ENCODE measurements around the gene ARHGAP31. TPM values are rescaled to one million over a fixed set of nuclear protein-coding genes. Genes with fewer than 3 reads are reported as not detected.

The ARHGAP31 gene
- total and polyA plus RNA-seq, 2 experiments from 2014 or later, result 8.1 to 15.3 TPM

DNA sequence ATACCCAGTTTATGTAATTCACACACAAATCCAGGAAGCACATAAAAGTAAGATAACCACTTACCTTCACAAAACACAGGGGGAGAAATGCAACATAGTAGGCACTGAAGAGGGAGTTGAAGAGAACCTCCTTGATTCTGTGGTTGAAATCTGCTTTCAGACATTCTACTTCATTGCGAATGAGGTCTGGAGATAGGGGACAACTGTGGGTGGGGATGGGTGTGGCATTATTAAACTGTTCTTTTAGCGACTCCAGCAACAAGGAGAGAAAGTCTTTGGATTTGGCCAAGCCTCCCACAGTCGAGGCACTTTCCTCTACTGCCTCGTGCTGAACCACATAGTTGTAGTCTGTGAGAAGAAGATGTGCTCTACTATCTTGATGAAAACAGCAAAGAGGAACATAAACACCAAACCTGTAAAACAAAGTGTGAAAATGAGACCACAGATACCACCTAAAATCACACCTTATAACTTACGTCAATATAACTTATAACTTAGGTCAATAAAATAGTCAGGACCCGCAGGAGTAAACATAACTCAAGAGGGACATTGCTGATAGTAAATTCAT is 143.6 kb downstream of the ARHGAP31 start:
- no peaks in the 10 kb centered on the region for H3K9me3 ChIP-seq (ENCODE audit: low read depth)
- no peak overlapping the region for H3K27ac ChIP-seq
- no peaks in the 10 kb centered on the region for H3K9me2 ChIP-seq (ENCODE audit: insufficient read depth)
- no peak overlapping the region for H3K9ac ChIP-seq
- DNase-seq, result no peak
- H3K36me3 ChIP-seq (ENCODE audit: low read depth), result peaks cover 62% of the 10 kb centered on the region
- no peaks in the 10 kb centered on the region for H3K27me3 ChIP-seq (replicated peaks; ENCODE audit: insufficient read depth)
- WGBS, 2 experiments (ENCODE audit: low coverage in 1 of 2, low lambda C conversion rate in 2 of 2, missing lambda C conversion rate in 2 of 2), result 84 to 85% methylated on average over 6 of the region's 6 CpGs
- peaks cover 8% of the 10 kb centered on the region for H3K4me1 ChIP-seq (ENCODE audit: insufficient read depth)
- H3K4me2 ChIP-seq (ENCODE audit: unreplicated experiment), result no peak overlapping the region
- peaks cover 31% of the 10 kb centered on the region for H3K79me2 ChIP-seq (ENCODE audit: insufficient read depth)
- H3K4me3 ChIP-seq, result no peak overlapping the region
- H3F3A ChIP-seq (ENCODE audit: insufficient read depth), result peaks cover 9% of the 10 kb centered on the region
- no peak overlapping the region for H2AFZ ChIP-seq
- H4K20me1 ChIP-seq (ENCODE audit: insufficient read depth), result no peaks in the 10 kb centered on the region
- in situ Hi-C loops (cut with MboI), result no loop called here
- TF ChIP-seq EZH2phosphoT487 (IDR thresholded peaks at IDR 0.05; ENCODE audit: insufficient read depth, low read depth), result no peak
- no peak for TF ChIP-seq EZH2 (IDR thresholded peaks at IDR 0.05; ENCODE audit: insufficient read depth, poor library complexity, severe bottlenecking)

DNA sequence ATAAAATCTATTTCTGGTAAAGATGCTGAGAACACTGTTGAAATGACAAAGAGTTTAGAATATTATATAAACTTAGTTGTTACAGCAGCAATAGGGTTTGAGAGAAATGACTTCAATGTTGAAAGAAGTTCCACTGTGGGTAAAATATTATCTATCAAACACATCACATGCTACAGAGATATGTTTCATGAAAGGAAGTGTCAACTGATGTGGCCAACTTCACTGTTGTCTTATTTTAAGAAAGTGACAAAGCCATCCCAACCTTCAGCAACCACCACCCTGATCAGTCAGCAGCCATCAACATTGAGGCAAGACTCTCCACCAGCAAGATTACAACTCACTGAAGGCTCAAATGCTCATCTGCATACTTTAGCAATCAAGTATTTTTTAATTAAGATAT is 149.0 kb downstream of the ARHGAP31 start:
- Histone ChIP-seq H3K4me3 (no peak overlapping the region), H3K36me3 (ENCODE audit: low read depth) (peaks cover 57% of the 10 kb centered on the region), H3K4me1 (ENCODE audit: insufficient read depth) (no peaks in the 10 kb centered on the region), H3K9me2 (ENCODE audit: insufficient read depth) (no peaks in the 10 kb centered on the region), H4K20me1 (ENCODE audit: insufficient read depth) (no peaks in the 10 kb centered on the region), H3K9ac (no peak overlapping the region), H3K4me2 (ENCODE audit: unreplicated experiment) (no peak overlapping the region), H3K27me3 (replicated peaks; ENCODE audit: insufficient read depth) (no peaks in the 10 kb centered on the region), H2AFZ (no peak overlapping the region), H3K27ac (no peak overlapping the region), H3K9me3 (ENCODE audit: low read depth) (no peaks in the 10 kb centered on the region), H3K79me2 (ENCODE audit: insufficient read depth) (peaks cover 82% of the 10 kb centered on the region), H3F3A (ENCODE audit: insufficient read depth) (no peaks in the 10 kb centered on the region)
- TF ChIP-seq EZH2 (IDR thresholded peaks at IDR 0.05; ENCODE audit: insufficient read depth, poor library complexity, severe bottlenecking), result no peak
- no peak for TF ChIP-seq EZH2phosphoT487 (IDR thresholded peaks at IDR 0.05; ENCODE audit: insufficient read depth, low read depth)
- DNase-seq, result no peak
- in situ Hi-C loops (cut with MboI), result no loop called here

DNA sequence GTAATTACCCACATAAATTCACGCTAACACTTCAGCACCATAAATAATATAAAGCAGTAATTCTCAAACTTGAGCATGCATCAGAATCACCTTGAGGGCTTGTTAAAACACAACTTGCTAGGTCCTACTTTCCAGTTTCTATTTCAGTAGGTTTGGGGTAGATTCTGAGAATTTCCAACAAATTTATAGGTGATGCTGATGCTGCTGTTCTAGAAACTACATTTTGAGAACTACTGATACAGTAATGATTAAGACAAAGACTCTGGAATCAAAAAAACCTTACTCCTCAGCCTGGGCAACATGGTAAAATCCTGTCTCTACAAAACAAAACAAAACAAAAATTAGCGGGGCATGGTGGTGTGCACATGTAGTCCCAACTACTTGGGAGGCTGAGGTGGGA is 150.4 kb downstream of the ARHGAP31 start:
- no peaks in the 10 kb centered on the region for H3K4me1 ChIP-seq (ENCODE audit: insufficient read depth)
- in situ Hi-C loops (cut with MboI), result no loop called here
- DNase-seq, result no peak
- H3K4me2 ChIP-seq (ENCODE audit: unreplicated experiment), result no peak overlapping the region
- H4K20me1 ChIP-seq (ENCODE audit: insufficient read depth), result no peaks in the 10 kb centered on the region
- no peak overlapping the region for H3K4me3 ChIP-seq
- no peak overlapping the region for H3K27ac ChIP-seq
- no peaks in the 10 kb centered on the region for H3F3A ChIP-seq (ENCODE audit: insufficient read depth)
- 98 to 99% methylated on average over 2 of the region's 2 CpGs for WGBS, 2 experiments (ENCODE audit: low coverage in 1 of 2, low lambda C conversion rate in 2 of 2, missing lambda C conversion rate in 2 of 2)
- no peak overlapping the region for H3K9ac ChIP-seq
- TF ChIP-seq EZH2 (IDR thresholded peaks at IDR 0.05; ENCODE audit: insufficient read depth, poor library complexity, severe bottlenecking) (no peak), EZH2phosphoT487 (IDR thresholded peaks at IDR 0.05; ENCODE audit: insufficient read depth, low read depth) (no peak)
- no peaks in the 10 kb centered on the region for H3K27me3 ChIP-seq (replicated peaks; ENCODE audit: insufficient read depth)
- no peak overlapping the region for H2AFZ ChIP-seq
- H3K9me2 ChIP-seq (ENCODE audit: insufficient read depth), result no peaks in the 10 kb centered on the region
- H3K36me3 ChIP-seq (ENCODE audit: low read depth), result peaks cover 65% of the 10 kb centered on the region
- peaks cover 96% of the 10 kb centered on the region for H3K79me2 ChIP-seq (ENCODE audit: insufficient read depth)
- H3K9me3 ChIP-seq (ENCODE audit: low read depth), result no peaks in the 10 kb centered on the region

DNA sequence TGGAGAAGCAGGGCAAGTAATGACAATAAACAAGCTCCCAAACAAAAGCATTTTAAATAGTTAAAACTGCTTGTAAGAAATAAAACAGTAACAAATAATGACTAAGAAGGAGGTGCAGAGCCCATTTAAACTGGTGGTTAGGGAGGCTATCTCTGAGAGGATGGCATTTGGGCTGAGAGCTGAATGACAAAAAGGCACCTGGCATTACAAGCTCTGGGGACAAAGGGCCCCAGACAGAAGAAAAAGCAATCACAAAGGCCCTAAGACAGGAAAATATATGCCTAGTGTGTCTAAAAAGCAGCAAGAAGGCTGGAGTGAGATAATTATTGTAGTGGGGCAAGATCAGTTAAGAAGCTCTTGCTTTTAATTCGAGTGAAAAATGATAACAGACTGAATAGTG is 159.6 kb downstream of the ARHGAP31 start:
- no peak for TF ChIP-seq EZH2phosphoT487 (IDR thresholded peaks at IDR 0.05; ENCODE audit: insufficient read depth, low read depth)
- TF ChIP-seq EZH2 (IDR thresholded peaks at IDR 0.05; ENCODE audit: insufficient read depth, poor library complexity, severe bottlenecking), result no peak
- Histone ChIP-seq H4K20me1 (ENCODE audit: insufficient read depth) (0 out of 2 replicates have a peak, but pooled peaks cover 5% of the 10 kb centered on the region), H3K9ac (no peak overlapping the region), H3K27ac (no peak overlapping the region), H3K9me2 (ENCODE audit: insufficient read depth) (no peaks in the 10 kb centered on the region), H3F3A (ENCODE audit: insufficient read depth) (0 out of 2 replicates have a peak, but pooled peaks cover 20% of the 10 kb centered on the region), H3K27me3 (replicated peaks; ENCODE audit: insufficient read depth) (no peaks in the 10 kb centered on the region), H2AFZ (no peak overlapping the region), H3K4me2 (ENCODE audit: unreplicated experiment) (no peak overlapping the region), H3K79me2 (ENCODE audit: insufficient read depth) (peaks cover 99% of the 10 kb centered on the region), H3K4me1 (ENCODE audit: insufficient read depth) (no peaks in the 10 kb centered on the region), H3K36me3 (ENCODE audit: low read depth) (peaks cover 88% of the 10 kb centered on the region), H3K4me3 (no peak overlapping the region), H3K9me3 (ENCODE audit: low read depth) (no peaks in the 10 kb centered on the region)
- WGBS, 2 experiments (ENCODE audit: low coverage in 1 of 2, low lambda C conversion rate in 2 of 2, missing lambda C conversion rate in 2 of 2), result 96 to 98% methylated on average over 1 of the region's 1 CpG
- DNase-seq, result no peak
- in situ Hi-C loops (cut with MboI), result no loop called here

DNA sequence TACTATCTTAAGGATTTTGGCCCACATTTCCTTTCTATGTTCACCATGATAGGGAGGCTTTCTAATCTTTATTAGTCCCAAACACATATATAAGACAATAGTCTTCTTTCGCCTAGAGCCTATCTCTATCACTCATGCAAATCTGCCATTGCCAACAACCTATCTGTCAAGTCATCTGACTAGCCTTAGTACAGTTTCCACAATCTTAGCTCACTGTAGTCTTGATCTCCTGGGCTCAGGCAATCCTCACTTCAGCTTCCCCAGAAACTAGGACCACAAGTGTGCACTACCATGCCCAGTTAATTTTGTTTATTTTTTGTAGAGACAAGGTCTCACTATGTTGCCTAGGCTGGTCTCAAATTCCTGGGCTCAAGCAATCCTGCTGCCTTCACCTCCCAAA is 162.3 kb downstream of the ARHGAP31 start:
- Histone ChIP-seq H4K20me1 (ENCODE audit: insufficient read depth) (peaks cover 5% of the 10 kb centered on the region; the same call in 1 of the 2 replicates), H3K27me3 (replicated peaks; ENCODE audit: insufficient read depth) (no peaks in the 10 kb centered on the region), H3K9me2 (ENCODE audit: insufficient read depth) (no peaks in the 10 kb centered on the region), H3K4me1 (ENCODE audit: insufficient read depth) (peaks cover 14% of the 10 kb centered on the region), H3K27ac (no peak overlapping the region), H3K36me3 (ENCODE audit: low read depth) (peaks cover 86% of the 10 kb centered on the region), H3K4me2 (ENCODE audit: unreplicated experiment) (no peak overlapping the region), H3K9ac (no peak overlapping the region), H2AFZ (no peak overlapping the region), H3K9me3 (ENCODE audit: low read depth) (no peaks in the 10 kb centered on the region), H3K4me3 (no peak overlapping the region), H3K79me2 (ENCODE audit: insufficient read depth) (peaks cover 99% of the 10 kb centered on the region), H3F3A (ENCODE audit: insufficient read depth) (0 out of 2 replicates have a peak, but pooled peaks cover 18% of the 10 kb centered on the region)
- TF ChIP-seq EZH2 (IDR thresholded peaks at IDR 0.05; ENCODE audit: insufficient read depth, poor library complexity, severe bottlenecking) (no peak), EZH2phosphoT487 (IDR thresholded peaks at IDR 0.05; ENCODE audit: insufficient read depth, low read depth) (no peak)
- no peak for DNase-seq
- WGBS, 2 experiments (ENCODE audit: low coverage in 1 of 2, low lambda C conversion rate in 2 of 2, missing lambda C conversion rate in 2 of 2), result 94 to 100% methylated on average over 1 of the region's 1 CpG
- in situ Hi-C loops (cut with MboI), result no loop called here

All from GM23248 (cell line).